DOHH2 (cell line): Measurements from ENCODE around the gene ATRN.

Source experiments
- EZH2phosphoT487 ChIP-seq: fragments of 200-600 bp; sonication (generic); IDR thresholded peaks from 2 replicates; pipeline ENCODE4 v1.6.1; 2017; ENCODE audit warnings: borderline replicate concordance, mild to moderate bottlenecking, antibody characterized with exemption, low read length, moderate library complexity, mixed read lengths
- TF ChIP-seq, protein P1 (sequence below): fragments of 200-600 bp; sonication (generic); IDR thresholded peaks from one replicate; pipeline ENCODE4 v1.5.1; 2014; ENCODE audit warnings: antibody characterized with exemption, mild to moderate bottlenecking, low read depth, low read length; ENCODE audit not compliant: poor library complexity, severe bottlenecking

DNA sequence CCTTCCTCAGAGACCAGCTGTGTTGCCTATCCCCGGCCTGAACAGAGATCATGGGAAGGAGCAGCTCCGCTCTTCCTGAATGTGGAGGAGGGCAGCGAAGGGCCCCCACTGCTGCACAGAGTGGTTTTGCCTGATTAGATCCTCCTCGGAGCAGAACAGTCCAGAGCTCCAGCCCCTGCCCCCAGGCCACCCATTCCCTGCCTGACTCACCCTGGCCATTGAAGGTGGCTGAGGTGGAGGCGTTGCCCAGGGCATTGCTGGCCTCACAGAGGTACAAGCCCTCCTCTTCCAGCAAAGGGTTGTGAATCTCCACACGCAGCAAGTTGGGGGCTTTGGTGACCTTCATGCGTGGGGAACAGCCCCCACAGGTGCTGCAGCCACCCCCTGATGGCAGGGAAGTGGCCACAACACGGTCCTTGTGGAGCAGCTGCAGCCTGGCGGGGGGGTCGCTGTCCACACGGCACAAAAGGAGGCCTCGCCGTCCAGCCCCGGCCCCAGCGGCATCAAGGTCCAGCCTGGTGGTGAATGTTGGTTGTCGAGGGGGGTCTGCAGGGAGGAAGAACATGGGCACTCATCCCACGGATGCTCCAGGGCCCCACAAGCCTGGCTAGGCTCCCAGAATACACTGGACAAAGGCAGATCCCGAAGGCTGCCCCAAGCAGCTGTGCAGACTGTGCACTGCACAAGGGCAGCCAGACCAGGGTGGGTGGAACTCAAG, 226.9 kb downstream of the ATRN start:
- TF ChIP-seq, protein P1, sequence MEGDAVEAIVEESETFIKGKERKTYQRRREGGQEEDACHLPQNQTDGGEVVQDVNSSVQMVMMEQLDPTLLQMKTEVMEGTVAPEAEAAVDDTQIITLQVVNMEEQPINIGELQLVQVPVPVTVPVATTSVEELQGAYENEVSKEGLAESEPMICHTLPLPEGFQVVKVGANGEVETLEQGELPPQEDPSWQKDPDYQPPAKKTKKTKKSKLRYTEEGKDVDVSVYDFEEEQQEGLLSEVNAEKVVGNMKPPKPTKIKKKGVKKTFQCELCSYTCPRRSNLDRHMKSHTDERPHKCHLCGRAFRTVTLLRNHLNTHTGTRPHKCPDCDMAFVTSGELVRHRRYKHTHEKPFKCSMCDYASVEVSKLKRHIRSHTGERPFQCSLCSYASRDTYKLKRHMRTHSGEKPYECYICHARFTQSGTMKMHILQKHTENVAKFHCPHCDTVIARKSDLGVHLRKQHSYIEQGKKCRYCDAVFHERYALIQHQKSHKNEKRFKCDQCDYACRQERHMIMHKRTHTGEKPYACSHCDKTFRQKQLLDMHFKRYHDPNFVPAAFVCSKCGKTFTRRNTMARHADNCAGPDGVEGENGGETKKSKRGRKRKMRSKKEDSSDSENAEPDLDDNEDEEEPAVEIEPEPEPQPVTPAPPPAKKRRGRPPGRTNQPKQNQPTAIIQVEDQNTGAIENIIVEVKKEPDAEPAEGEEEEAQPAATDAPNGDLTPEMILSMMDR, result no peak
- no peak for TF ChIP-seq EZH2phosphoT487
